PC-9 (cell line): ENCODE results near the gene PTPRD. TPM values are rescaled to one million over a fixed set of nuclear protein-coding genes. Genes with fewer than 3 reads are reported as not detected.

Experiments
- BruUV-seq: library from RNA; stranded (reverse); fragments of 400-500 nt; replicated peaks from 2 replicates; lab custom pipeline; 2021; lab: Mats Ljungman, UMichigan
- CTCF ChIA-PET: fragments of 300-600 bp; sonication (Branson Sonifier 250); formaldehyde crosslinking; loops from one replicate; lab custom pipeline; 2022; ENCODE audit warnings: antibody characterized with exemption; lab: Charles Lee
- POLR2A ChIA-PET: fragments of 300-600 bp; sonication (Branson Sonifier 250); formaldehyde crosslinking; loops from one replicate; lab custom pipeline; 2022; ENCODE audit warnings: antibody characterized with exemption; ENCODE audit not compliant: unreplicated experiment; lab: Charles Lee
- DNase-seq, 2 experiments: peaks; one replicate each; pipeline versions ENCODE4 v3.0.0 to v3.0.0-alpha.2; 2015 to 2022; ENCODE audit warnings: mixed read lengths in 1 of 2
- H2AFZ ChIP-seq: fragments of 200-600 bp; sonication (generic); 2 replicates; pipeline ENCODE4 v1.8.1; 2017; ENCODE audit warnings: antibody characterized with exemption
- H3F3A ChIP-seq: fragments of 200-600 bp; sonication (generic); 2 replicates; pipeline ENCODE4 v1.8.1; 2017; ENCODE audit warnings: antibody characterized with exemption, mild to moderate bottlenecking, low read depth; ENCODE audit not compliant: insufficient read depth
- H3K27ac ChIP-seq: fragments of 200-600 bp; sonication (generic); 2 replicates; pipeline ENCODE4 v1.6.1; 2016; ENCODE audit warnings: mixed run types
- H3K27me3 ChIP-seq: fragments of 200-600 bp; sonication (generic); 2 replicates; pipeline ENCODE4 v1.6.1; 2016; ENCODE audit warnings: low read depth, mixed run types; ENCODE audit not compliant: insufficient read depth
- H3K36me3 ChIP-seq: fragments of 200-600 bp; sonication (generic); 2 replicates; pipeline ENCODE4 v1.6.1; 2016; ENCODE audit warnings: low read depth, mixed run types
- H3K4me1 ChIP-seq: fragments of 200-600 bp; sonication (generic); replicated peaks from 2 replicates; pipeline ENCODE4 v1.6.1; 2016; ENCODE audit warnings: mixed run types; ENCODE audit not compliant: insufficient read depth
- H3K4me2 ChIP-seq: fragments of 200-600 bp; sonication (generic); 2 replicates; pipeline ENCODE4 v1.6.1; 2017; ENCODE audit warnings: mixed run types
- H3K4me3 ChIP-seq: fragments of 200-600 bp; sonication (generic); 2 replicates; pipeline ENCODE4 v1.6.1; 2016; ENCODE audit warnings: mixed run types
- H3K79me2 ChIP-seq: fragments of 200-600 bp; sonication (generic); 2 replicates; pipeline ENCODE4 v1.6.1; 2017; ENCODE audit warnings: low read depth, mixed run types
- H3K9me2 ChIP-seq: fragments of 200-600 bp; sonication (generic); 2 replicates; pipeline ENCODE4 v1.8.1; 2017; ENCODE audit warnings: mild to moderate bottlenecking; ENCODE audit not compliant: insufficient read depth
- H3K9me3 ChIP-seq: fragments of 200-600 bp; sonication (generic); 2 replicates; pipeline ENCODE4 v1.8.1; 2016; ENCODE audit warnings: low read depth; ENCODE audit not compliant: insufficient read depth
- H4K20me1 ChIP-seq: fragments of 200-600 bp; sonication (generic); 2 replicates; pipeline ENCODE4 v1.8.1; 2017; ENCODE audit not compliant: insufficient read depth
- CTCF ChIP-seq: fragments of 200-600 bp; sonication (generic); conservative IDR thresholded peaks from 2 replicates; pipeline ENCODE4 v1.6.1; 2017; ENCODE audit warnings: mixed run types, antibody characterized with exemption, mild to moderate bottlenecking, moderate library complexity
- EZH2 ChIP-seq: fragments of 200-600 bp; sonication (generic); IDR thresholded peaks from 2 replicates; pipeline ENCODE4 v1.8.0; 2017; ENCODE audit warnings: antibody characterized with exemption, low read depth
- intact Hi-C: fragments of 100-400 bp; cut with micrococcal nuclease; formaldehyde crosslinking; loops from one replicate; pipeline ENCODE4 v1.10.0; 2022; ENCODE audit not compliant: unreplicated experiment
- total RNA-seq: library from RNA; stranded (reverse); gene quantifications from 2 replicates; pipeline ENCODE4 v1.2.3, GENCODE V29; 2021

The PTPRD gene
- total RNA-seq, 1 experiment from 2014 or later: not detected

- no peak for DNase-seq
- no peaks in the 10 kb centered on the region for H3K9me3 ChIP-seq
- TF ChIP-seq CTCF (no peak), EZH2 (no peak)
- ChIA-PET POLR2A (no interaction called here), CTCF (no interaction called here)
- H3F3A ChIP-seq: no peaks in the 10 kb centered on the region
- no peak overlapping the region for H3K4me2 ChIP-seq
- no peaks in the 10 kb centered on the region for H3K9me2 ChIP-seq
- no peaks in the 10 kb centered on the region for H3K4me1 ChIP-seq
- no TSS peak for BruUV-seq
- no peaks in the 10 kb centered on the region for H3K36me3 ChIP-seq
- no peak overlapping the region for H3K4me3 ChIP-seq
- no peaks in the 10 kb centered on the region for H3K27me3 ChIP-seq
- intact Hi-C loops: no loop called here
- H4K20me1 ChIP-seq: no peaks in the 10 kb centered on the region
- H2AFZ ChIP-seq: no peak overlapping the region
- no peak overlapping the region for H3K27ac ChIP-seq
- H3K79me2 ChIP-seq: no peaks in the 10 kb centered on the region
Measured at GRCh38 chr9:8621416-8621815, 1991.4 kb downstream of the PTPRD start.

GRCh38 chr9:8616414-8616813 lies 1996.4 kb downstream of the PTPRD start:
- Histone ChIP-seq H3K4me2 (no peak overlapping the region), H3K27me3 (no peaks in the 10 kb centered on the region), H3K27ac (no peak overlapping the region), H3K4me1 (no peaks in the 10 kb centered on the region), H4K20me1 (no peaks in the 10 kb centered on the region), H3K9me2 (no peaks in the 10 kb centered on the region), H3K9me3 (no peaks in the 10 kb centered on the region), H3F3A (no peaks in the 10 kb centered on the region), H3K4me3 (no peak overlapping the region), H3K36me3 (no peaks in the 10 kb centered on the region), H3K79me2 (no peaks in the 10 kb centered on the region), H2AFZ (no peak overlapping the region)
- TF ChIP-seq CTCF (no peak), EZH2 (no peak)
- no TSS peak for BruUV-seq
- DNase-seq: no peak
- intact Hi-C loops: no loop called here
- POLR2A ChIA-PET: no interaction called here
- CTCF ChIA-PET: no interaction called here

- H2AFZ ChIP-seq: no peak overlapping the region
- H3K4me2 ChIP-seq: no peak overlapping the region
- no peak overlapping the region for H3K4me3 ChIP-seq
- H3K9me2 ChIP-seq: no peaks in the 10 kb centered on the region
- H3K36me3 ChIP-seq: no peaks in the 10 kb centered on the region
- POLR2A ChIA-PET: no interaction called here
- no peak for DNase-seq
- no peaks in the 10 kb centered on the region for H4K20me1 ChIP-seq
- H3K79me2 ChIP-seq: no peaks in the 10 kb centered on the region
- no peaks in the 10 kb centered on the region for H3K4me1 ChIP-seq
- H3K27me3 ChIP-seq: no peaks in the 10 kb centered on the region
- CTCF ChIA-PET: no interaction called here
- H3K9me3 ChIP-seq: no peaks in the 10 kb centered on the region
- H3F3A ChIP-seq: no peaks in the 10 kb centered on the region
- BruUV-seq: no TSS peak
- H3K27ac ChIP-seq: no peak overlapping the region
- TF ChIP-seq CTCF: no peak
- intact Hi-C loops: no loop called here
Measured at GRCh38 chr9:8614926-8615440, 1997.8 kb downstream of the PTPRD start.
